ENCODE results near the gene GHDC. TPM values are rescaled to one million over a fixed set of nuclear protein-coding genes. Genes with fewer than 3 reads are reported as not detected.

GHDC gene
- polyA plus RNA-seq, 10 donors = 8.4 to 12.9 (median 10.2) TPM

GRCh38 chr17:42183741-42184711, 10.3 kb downstream of the GHDC start:
- peak; percentile 62 to 88 (median 80) for DNase-seq

- no peak for DNase-seq
These were observed 11.2 kb downstream of the GHDC start for GRCh38 chr17:42182927-42183734.

DNA sequence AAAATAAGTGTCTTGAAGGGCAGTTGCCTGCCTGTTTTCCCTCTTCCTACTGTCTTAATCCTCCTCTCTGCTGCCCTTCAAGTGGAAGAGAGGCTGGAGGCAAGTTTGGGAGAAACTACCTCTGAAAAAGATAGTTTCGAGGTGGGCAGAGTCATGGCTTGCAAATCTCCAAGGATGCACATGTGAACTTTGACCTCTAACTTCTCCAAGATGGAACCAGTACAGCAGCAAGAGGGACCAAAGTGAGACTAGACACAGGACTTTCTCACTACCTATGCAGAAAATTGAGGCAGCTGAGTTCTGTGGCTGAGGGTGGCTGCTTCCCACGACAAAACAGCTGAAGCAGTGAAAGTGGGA, 12.5 kb downstream of the GHDC start:
- no peak for DNase-seq

- DNase-seq = peak; percentile 12 to 61 (median 37)
These were observed 13.1 kb downstream of the GHDC start, which contains the start of gene KCNH4 for GRCh38 chr17:42180922-42181850. Gene KCNH4 (minus strand): TSS chr17:42181142. CDS start chr17:42180945, 197 bp downstream.

DNA sequence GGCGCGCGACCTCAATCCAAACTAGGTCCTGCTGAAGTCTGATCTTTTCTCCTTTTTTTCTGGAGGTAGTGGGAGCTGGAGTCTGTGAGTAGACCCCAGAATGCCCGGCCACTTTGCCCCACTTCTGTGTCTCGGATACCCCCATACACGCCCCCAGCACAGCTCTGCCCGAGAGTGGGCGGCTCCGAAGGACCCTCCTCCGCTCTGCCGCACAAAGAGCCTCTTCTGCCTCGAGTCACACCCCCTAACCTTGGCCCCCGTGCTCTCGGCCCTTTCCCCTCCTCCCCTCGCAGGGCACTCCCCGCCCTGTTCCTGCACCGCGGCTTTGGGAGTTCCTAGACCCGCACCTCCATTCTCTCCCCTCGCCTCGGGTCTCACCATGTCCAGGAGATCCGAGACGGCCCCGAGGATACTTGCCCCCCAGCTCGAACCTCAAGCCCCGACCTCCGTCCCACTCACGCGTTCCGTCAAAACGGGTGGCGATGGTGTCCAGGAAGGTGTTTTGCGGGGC, 13.8 kb downstream of the GHDC start:
- DNase-seq = no peak

DNA sequence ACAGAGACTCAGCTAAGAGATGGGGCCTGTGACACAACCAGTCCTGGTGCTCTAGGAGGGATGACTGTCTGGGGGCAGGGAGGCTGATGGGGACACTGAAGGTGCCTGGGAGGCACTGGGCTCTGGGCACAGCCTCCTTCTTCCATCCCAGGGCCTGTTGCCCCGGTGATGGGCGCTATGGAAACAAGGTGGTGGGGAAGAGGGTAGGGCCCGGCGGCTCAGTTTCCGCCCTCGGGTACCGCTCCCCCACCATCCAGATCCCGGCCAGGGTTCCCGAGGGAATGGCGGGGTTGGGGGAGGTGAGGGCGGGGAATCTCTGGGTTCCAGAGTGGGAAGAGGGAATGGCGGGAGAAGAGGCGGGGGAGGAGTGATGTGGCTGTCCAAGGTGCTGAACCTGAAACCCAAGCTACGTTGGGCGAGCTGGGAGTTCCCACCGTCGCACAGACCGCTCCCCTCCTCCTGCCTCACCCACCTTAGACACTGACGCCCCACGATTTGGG, 14.3 kb downstream of the GHDC start:
- DNase-seq = peak; percentile 33 to 73 (median 48)

DNA sequence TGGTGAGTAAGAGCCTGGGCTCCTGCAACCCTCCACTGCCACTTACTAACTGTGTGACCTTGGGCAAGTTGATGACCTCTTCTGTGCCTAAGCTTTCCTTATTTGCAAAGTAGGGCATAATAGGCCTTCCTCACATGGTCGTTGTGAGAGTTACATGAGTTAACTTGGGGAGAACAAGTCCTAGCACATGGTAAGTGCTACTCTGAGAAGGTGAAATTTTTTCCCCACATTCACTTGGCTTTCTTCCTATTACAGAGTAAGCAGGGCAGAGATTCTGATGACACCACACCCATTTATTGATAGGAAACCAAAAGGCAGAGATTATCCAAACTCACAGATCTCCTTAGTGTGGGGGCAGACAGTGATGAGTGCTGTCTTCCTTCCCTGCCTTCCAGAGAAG, 15.0 kb downstream of the GHDC start:
- DNase-seq = no peak

DNA sequence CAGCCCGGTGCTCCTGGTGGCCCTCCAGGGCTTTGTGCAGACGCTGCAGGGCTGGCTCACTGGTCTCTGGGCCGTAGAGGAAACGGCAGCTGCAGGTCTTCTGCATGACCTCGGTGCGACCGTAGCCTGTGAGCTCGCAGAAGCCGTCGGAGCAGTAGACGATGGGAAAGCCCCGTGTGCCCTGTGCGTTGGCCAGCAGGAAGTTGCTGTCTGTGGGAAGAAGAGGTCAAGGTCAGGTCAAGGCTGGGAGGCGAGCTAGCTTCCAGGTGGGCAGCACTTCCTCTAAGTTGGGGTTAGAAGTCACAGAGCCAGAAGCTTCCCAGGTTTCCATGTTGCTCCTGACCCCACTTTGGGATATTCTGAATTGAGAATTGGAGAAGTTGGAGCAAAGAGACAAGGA, 15.5 kb downstream of the GHDC start:
- DNase-seq = no peak

DNA sequence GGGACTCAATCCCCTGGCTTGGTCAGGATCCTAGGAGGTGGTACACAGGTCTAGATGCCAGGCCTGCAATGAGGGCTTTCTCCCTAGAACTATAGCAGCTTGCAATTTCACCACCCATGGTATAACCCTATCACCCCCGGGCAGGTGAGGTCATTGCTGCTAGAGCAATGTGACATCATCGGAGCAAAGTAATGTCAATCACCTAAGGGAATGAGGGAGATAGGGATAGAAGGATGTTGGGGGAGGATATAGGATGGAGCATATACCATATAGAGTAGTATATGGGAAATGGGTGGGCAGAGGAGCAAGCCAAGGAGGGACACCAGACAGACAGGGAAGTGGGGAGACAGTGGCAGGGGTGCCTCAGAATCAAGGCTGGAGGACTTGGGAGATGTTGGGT, 16.6 kb downstream of the GHDC start:
- DNase-seq = no peak

DNA sequence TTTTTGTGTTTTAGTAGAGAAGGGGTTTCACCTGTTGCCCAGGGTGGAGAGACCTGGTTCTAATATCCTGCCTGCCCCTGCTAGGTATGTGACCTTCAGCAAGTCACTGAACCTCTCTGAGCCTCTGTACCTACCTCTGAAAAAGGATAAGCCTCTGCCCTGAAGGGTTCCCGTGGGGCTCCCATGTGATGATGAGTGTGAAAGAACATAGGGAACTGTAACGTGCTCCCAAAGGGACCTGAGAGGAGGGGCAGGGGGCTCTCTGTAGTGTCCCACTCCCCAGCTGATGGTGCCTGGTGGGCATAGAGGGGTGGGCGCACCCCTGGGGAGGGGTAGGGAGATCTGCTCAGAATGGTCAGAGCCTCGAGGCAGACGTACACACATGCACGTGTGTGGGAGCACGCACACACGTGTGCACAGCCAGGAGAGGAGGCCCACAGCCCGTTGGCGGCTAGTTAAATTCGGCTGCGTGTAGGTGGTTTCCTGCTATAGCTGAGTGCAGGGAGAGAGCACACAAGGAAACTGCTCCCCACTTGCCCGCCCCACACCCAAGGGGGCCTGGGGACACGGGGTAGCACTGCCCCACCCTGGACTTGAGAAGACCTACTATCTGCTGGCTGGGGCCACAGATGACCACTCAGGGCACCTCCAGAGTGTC, 20.0 kb downstream of the GHDC start:
- DNase-seq = no peak

DNA sequence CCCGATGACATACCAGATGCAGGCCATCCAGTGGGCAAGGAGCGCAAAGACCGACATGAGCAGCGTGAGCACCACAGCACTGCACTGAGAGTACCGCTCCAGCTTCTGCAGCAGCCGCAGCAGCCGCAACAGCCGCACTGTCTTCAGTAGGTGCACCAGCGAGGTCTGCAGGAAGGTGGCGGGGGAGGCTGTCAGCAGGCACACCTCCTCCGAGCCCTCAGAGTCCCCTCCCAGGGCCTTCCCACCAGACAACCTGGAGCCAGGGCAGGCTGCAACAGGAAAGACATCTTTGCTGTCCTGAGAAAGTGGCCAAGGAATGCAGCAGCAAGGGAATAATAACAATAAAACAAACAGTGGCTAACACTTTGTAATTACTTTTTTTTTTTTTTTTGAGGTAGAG, 22.5 kb downstream of the GHDC start:
- DNase-seq = no peak

DNA sequence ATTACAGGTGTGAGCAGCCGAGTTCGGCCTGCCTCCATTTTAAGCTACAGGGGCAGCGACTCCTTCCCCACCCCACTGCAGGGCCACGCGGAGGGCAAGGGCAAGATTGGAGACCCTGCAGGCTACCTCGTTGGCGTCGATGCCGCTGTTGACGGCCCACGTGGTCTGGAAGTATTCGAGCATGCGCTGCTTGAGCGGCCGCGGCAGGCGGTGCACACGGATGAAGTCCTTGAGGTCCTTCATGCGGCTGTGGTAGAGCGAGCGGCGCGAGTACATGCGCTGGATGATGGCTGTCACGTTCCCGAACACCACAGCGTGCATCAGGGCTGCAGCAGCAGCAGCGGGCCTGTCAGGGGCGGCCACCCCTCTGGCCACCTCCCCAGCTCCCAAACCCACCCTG, 24.9 kb downstream of the GHDC start:
- no peak for DNase-seq

DNA sequence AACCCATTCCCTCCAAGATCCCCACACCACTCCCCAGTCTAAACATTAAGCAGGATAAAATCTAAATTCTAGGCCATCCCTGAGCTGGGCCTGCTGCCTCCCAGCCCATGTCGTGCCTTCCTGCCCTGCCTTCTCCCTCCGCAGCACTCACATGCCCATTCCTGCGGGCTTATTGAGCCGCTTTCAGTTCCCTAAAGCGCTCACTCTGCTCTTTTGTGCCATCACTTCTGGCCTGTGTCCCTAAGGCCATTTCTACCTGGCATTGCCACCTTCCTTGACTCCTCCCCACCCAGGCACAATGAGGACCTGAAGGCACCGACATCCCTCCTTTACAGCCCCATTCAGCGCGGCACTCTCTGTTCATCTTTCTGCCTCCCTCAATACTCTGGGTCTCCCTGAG, 26.5 kb downstream of the GHDC start:
- DNase-seq = no peak

GRCh38 chr17:42166196-42166763, 28.0 kb downstream of the GHDC start:
- DNase-seq = no peak

GRCh38 chr17:42165751-42166150, 28.5 kb downstream of the GHDC start:
- DNase-seq = no peak

- no peak for DNase-seq
These were observed 30.4 kb downstream of the GHDC start for GRCh38 chr17:42163696-42164407.

DNA sequence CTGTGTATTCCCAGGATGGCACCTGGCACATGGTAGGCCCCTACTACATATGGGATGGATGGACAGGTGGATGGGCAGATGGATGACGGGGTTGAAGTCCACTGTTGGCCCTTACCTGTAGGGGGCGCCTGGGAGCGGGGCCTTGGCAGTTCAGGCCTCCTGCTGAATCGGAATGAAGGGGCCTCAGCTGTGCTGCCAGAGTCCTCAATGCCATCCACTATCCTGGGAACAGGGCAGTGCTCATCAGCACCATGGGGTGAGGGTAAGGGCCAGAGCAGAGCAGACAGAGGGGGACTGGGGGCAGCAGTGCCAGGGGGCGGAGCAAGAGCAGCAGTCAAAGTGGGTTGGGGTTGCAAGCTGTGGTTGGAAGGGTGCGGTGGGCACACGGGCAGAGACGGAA, 31.2 kb downstream of the GHDC start:
- no peak for DNase-seq

DNA sequence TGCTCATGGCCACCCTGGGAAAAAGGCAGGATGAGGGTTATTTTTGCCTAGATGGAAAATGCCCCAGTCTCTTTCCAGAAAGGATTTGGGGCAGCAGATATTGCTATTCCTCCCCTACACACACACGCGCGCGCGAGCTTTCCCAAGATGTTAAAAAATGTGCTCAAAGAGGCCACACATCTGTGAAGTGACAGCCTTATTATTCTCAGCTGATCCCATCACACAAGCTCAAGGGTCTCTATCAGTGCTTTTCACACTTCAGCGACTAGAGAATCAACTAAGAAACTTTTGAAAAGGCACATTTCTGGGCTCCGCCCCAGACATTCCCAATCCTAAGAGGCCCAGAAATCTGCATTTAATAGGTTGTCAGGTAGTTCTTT, 33.8 kb downstream of the GHDC start:
- DNase-seq = no peak

DNA sequence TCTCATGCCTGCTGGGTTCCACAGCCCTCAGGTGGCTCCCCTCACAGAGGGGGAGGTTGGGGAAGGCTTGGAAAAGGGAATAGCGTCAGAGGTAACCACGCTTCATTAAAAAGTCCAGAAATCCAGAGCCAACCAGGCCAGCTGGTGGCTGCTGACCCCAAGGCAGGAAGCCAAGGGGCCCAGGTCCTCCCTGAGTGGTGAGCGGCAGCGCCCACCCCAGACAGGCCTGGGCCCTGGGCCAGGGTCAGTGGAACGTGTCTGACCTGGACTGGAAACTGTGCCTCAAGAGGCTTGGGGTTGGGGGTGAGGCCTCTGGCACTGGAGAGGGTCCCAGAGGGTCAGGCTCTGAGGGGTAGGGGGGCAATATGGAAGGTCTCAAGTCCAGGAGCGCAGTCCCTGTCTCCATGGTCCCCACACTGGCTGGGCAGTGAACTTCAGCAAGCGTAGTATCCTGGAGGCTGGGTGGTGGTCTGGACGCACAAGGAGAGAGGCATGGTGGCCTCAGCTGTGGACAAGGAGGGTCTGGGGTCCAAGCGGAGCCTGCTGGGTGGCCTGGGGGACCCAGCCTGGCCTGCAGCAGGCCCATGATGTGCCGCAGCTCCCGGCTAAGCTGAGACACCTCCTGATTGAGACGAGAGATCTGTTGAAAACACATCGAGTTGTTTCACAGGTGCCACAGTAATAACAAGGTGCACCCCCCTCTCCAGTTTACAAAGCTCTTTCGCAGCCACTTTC, 34.3 kb downstream of the GHDC start:
- DNase-seq = no peak
